Gastrocnemius medialis (tissue), 4 donors: ENCODE data around the gene PTH1R. TPM values are rescaled to one million over a fixed set of nuclear protein-coding genes. Genes with fewer than 3 reads are reported as not detected.

Experiments used
- ATAC-seq, 2 donors: fragments of 150-250 bp; one replicate each; pipeline ENCODE4 v1.9.1; 2016
- DNase-seq, 2 donors: peaks; one replicate each; pipeline ENCODE4 v3.0.0-alpha.2; 2019
- H3K27ac ChIP-seq, 4 donors: fragments of 200-600 bp; sonication (generic); 1 replicate in 1 of 4; 2 replicates in 3 of 4; pipeline ENCODE4 v1.5.1; 2016 to 2018; ENCODE audit warnings: mild to moderate bottlenecking in 2 of 4, moderate library complexity in 1 of 4
- H3K27me3 ChIP-seq, 3 donors: fragments of 200-600 bp; sonication (generic) in 2 of 3; 1 replicate in 1 of 3; 2 replicates in 2 of 3; pipeline versions ENCODE4 v1.5.1 to v1.6.0; 2016 to 2019; ENCODE audit warnings: mild to moderate bottlenecking in 1 of 3, moderate library complexity in 1 of 3
- H3K36me3 ChIP-seq, 2 donors: fragments of 200-600 bp; sonication (generic) in 1 of 2; one replicate each; pipeline ENCODE4 v1.5.1; 2017 to 2018
- H3K4me1 ChIP-seq, 2 donors: fragments of 200-600 bp; sonication (generic) in 1 of 2; one replicate each; pipeline ENCODE4 v1.5.1; 2016 to 2017; ENCODE audit warnings: mild to moderate bottlenecking in 2 of 2
- H3K4me3 ChIP-seq, 4 donors: fragments of 200-600 bp; sonication (generic) in 3 of 4; 1 replicate in 1 of 4; 2 replicates in 3 of 4; pipeline ENCODE4 v1.5.1; 2016 to 2019; ENCODE audit warnings: mild to moderate bottlenecking in 2 of 4
- H3K9me3 ChIP-seq, 3 donors: fragments of 200-600 bp; sonication (generic) in 2 of 3; 1 replicate in 1 of 3; 2 replicates in 2 of 3; pipeline ENCODE4 v1.5.1; 2016 to 2019
- POLR2A ChIP-seq, 2 donors: fragments of 450-650 bp; IDR thresholded peaks; one replicate each; pipeline ENCODE4 v1.6.1; 2017; ENCODE audit warnings: antibody characterized with exemption in 2 of 2, mild to moderate bottlenecking in 2 of 2, moderate library complexity in 2 of 2
- in situ Hi-C, 4 donors: fragments of 200-750 bp; cut with MboI; loops; one replicate each; pipeline versions ENCODE4 v1.15.0 to v1.8.0; 2017; ENCODE audit warnings: low sequenced_read_pairs in 4 of 4
- intact Hi-C: fragments of 100-400 bp; cut with DNase I; formaldehyde crosslinking; loops from one replicate; pipeline ENCODE4 v1.15.1; 2023; ENCODE audit warnings: low total_unique reads
- total RNA-seq, 4 donors: library from RNA; depleted of rRNA; stranded (reverse); fragments of >200 nt; gene quantifications; one replicate each; pipeline versions ENCODE4 v1.1.0 to v1.2.3, GENCODE V29; 2016
- TF ChIP-seq, protein P1 (sequence below), 5 experiments: fragments of 450-650 bp in 3 of 5; fragments of 200-600 bp in 2 of 5; sonication (generic) in 2 of 5; IDR thresholded peaks in 4 of 5; conservative IDR thresholded peaks in 1 of 5; 1 replicate in 4 of 5; 2 replicates in 1 of 5; pipeline ENCODE4 v1.5.1; 2016 to 2019; ENCODE audit warnings: antibody characterized with exemption in 5 of 5, mild to moderate bottlenecking in 3 of 5, moderate library complexity in 3 of 5

The PTH1R gene
- total RNA-seq, 4 donors from 2014 or later, result 2.3 to 7.9 (median 7.3) TPM

DNA sequence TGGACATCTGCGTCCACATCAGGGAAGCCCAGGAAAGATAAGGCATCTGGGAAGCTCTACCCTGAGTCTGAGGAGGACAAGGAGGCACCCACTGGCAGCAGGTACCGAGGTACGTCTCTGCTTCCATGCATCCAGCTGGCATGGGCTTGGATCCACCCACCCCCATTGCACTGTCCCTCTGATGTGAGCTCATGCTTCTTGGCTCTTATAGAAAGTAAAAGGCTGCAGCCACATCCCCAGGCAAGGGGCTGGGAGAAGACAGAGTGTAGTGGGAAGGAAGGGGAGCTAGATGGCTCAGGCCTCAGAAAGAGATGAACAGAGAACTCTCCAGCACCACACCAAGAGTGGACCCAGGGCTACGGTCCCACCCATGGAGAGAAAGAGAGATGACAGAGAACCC lies 18.2 kb downstream of the PTH1R start:
- Histone ChIP-seq H3K27me3 (no peaks in the 10 kb centered on the region), H3K27ac (no peak overlapping the region), H3K4me3 (no peak overlapping the region), H3K4me1 (peaks cover 11 to 14% of the 10 kb centered on the region in 2 donors), H3K36me3 (no peaks in the 10 kb centered on the region), H3K9me3 (no peaks in the 10 kb centered on the region)
- ATAC-seq (no peak), DNase-seq (no peak)
- intact Hi-C loops (loop anchor here (1.0 kb wide), 2 partner anchors 29 to 190 kb away; no protein-coding TSS in a partner anchor), in situ Hi-C loops (loop anchor here in 2 of 4 donors (10.0 kb wide), 1 partner anchor 181 kb away; the partner anchor contains the start of gene PRSS50 (in 2 of the 2))
- TF ChIP-seq, protein P1, sequence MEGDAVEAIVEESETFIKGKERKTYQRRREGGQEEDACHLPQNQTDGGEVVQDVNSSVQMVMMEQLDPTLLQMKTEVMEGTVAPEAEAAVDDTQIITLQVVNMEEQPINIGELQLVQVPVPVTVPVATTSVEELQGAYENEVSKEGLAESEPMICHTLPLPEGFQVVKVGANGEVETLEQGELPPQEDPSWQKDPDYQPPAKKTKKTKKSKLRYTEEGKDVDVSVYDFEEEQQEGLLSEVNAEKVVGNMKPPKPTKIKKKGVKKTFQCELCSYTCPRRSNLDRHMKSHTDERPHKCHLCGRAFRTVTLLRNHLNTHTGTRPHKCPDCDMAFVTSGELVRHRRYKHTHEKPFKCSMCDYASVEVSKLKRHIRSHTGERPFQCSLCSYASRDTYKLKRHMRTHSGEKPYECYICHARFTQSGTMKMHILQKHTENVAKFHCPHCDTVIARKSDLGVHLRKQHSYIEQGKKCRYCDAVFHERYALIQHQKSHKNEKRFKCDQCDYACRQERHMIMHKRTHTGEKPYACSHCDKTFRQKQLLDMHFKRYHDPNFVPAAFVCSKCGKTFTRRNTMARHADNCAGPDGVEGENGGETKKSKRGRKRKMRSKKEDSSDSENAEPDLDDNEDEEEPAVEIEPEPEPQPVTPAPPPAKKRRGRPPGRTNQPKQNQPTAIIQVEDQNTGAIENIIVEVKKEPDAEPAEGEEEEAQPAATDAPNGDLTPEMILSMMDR (IDR thresholded peaks at IDR 0.05 in 4 of 5, conservative IDR thresholded peaks at IDR 0.05 in 1 of 5), result no peak
- TF ChIP-seq POLR2A (IDR thresholded peaks at IDR 0.05), result no peak

DNA sequence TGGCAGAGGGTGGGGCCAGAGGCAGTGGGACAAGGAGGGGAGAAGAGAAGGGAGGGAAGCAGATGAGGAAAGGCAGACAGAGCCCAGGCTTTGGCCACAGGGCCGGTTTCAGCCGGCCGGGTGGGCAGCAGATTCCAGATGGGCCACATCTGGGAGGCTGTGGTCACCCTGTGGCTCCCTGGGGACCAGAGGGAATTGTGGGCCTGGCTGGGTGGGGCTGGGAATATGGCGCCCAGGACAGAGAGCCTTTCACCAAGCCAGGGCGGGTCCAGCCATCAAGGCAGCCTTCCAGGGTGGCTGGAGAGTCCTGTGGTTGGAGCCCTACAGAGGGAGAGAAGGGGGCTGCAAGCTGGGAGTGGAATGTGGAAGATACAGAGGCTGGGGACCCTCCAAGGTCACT lies 18.9 kb downstream of the PTH1R start:
- Histone ChIP-seq H3K36me3 (no peaks in the 10 kb centered on the region), H3K9me3 (no peaks in the 10 kb centered on the region), H3K4me3 (no peak overlapping the region), H3K27me3 (no peaks in the 10 kb centered on the region), H3K4me1 (peaks cover 11 to 14% of the 10 kb centered on the region in 2 donors), H3K27ac (no peak overlapping the region)
- no peak for TF ChIP-seq POLR2A (IDR thresholded peaks at IDR 0.05)
- TF ChIP-seq, protein P1 (IDR thresholded peaks at IDR 0.05 in 4 of 5, conservative IDR thresholded peaks at IDR 0.05 in 1 of 5), result no peak
- DNase-seq (no peak), ATAC-seq (no peak)
- in situ Hi-C loops (loop anchor here in 2 of 4 donors (10.0 kb wide), 1 partner anchor 182 kb away; the partner anchor contains the start of gene PRSS50 (in 2 of the 2)), intact Hi-C loops (no loop called here)

DNA sequence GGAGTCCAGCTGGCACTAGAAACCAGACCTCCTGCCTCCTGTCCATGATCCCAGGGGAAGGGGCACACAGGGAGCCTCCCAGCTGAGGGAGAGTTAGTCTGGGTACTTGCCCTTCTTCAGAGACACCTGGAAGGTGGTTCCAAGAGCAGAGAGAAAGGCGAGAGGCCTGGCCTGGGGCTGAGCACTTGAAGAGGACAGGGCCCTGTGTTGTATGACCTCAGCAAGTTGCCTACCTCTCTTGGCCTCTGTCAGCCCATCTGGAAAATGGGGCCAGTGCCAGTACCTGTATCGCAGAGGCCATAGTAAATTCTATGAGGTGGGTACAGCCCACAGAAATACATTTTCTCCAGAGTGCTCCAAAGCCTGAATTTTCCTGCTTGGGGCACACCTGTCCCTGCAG lies 19.5 kb downstream of the PTH1R start:
- in situ Hi-C loops, result loop anchor here in 2 of 4 donors (10.0 kb wide), 1 partner anchor 182 kb away; the partner anchor contains the start of gene PRSS50 (in 2 of the 2)

GRCh38 chr3:46897829-46898320 lies 20.4 kb downstream of the PTH1R start:
- ATAC-seq (no peak), DNase-seq (no peak)
- H3K9me3 ChIP-seq, result no peaks in the 10 kb centered on the region
- H3K27me3 ChIP-seq, result no peaks in the 10 kb centered on the region
- H3K4me1 ChIP-seq, result peaks cover 6 to 7% of the 10 kb centered on the region in 2 donors
- no peaks in the 10 kb centered on the region for H3K36me3 ChIP-seq
- H3K4me3 ChIP-seq, result peak overlapping the region in 2 of 4 donors; percentile 29 to 32
- no peak for TF ChIP-seq POLR2A (IDR thresholded peaks at IDR 0.05)
- TF ChIP-seq, protein P1 (IDR thresholded peaks at IDR 0.05 in 4 of 5, conservative IDR thresholded peaks at IDR 0.05 in 1 of 5), result no peak
- peak overlapping the region in 1 of 4 donors; percentile 68 for H3K27ac ChIP-seq
- in situ Hi-C loops, result loop anchor here in 2 of 4 donors (10.0 kb wide), 1 partner anchor 183 kb away; the partner anchor contains the start of gene PRSS50 (in 2 of the 2)
- intact Hi-C loops, result no loop called here

More for the DNA sequence above, 19.5 kb downstream of the PTH1R start:
- Histone ChIP-seq H3K36me3 (no peaks in the 10 kb centered on the region), H3K4me1 (peaks cover 11 to 12% of the 10 kb centered on the region in 2 donors), H3K9me3 (no peaks in the 10 kb centered on the region), H3K4me3 (no peak overlapping the region), H3K27me3 (no peaks in the 10 kb centered on the region), H3K27ac (no peak overlapping the region)
- DNase-seq, result no peak
- TF ChIP-seq, protein P1 (IDR thresholded peaks at IDR 0.05 in 4 of 5, conservative IDR thresholded peaks at IDR 0.05 in 1 of 5), result no peak
- TF ChIP-seq POLR2A (IDR thresholded peaks at IDR 0.05), result no peak
- no peak for ATAC-seq
- intact Hi-C loops, result no loop called here
